Vagina (tissue), 2 donors: ENCODE measurements around the gene SYT2.

Experiments used
- POLR2AphosphoS5 ChIP-seq, 2 donors: sonication (generic); formaldehyde crosslinking; IDR thresholded peaks; one replicate each; pipeline ENCODE4 v1.9.0; 2017; ENCODE audit warnings: antibody characterized with exemption in 2 of 2, mild to moderate bottlenecking in 2 of 2, low read depth in 1 of 2; ENCODE audit not compliant: insufficient read depth in 1 of 2
- TF ChIP-seq, protein P1 (sequence below), 3 experiments: fragments of 450-650 bp in 2 of 3; fragments of 200-600 bp in 1 of 3; sonication (generic) in 1 of 3; IDR thresholded peaks; one replicate each; pipeline ENCODE4 v1.5.1; 2017 to 2019; ENCODE audit warnings: antibody characterized with exemption in 3 of 3, mild to moderate bottlenecking in 2 of 3, moderate library complexity in 2 of 3

GRCh38 chr1:202750024-202750423 is 39.8 kb upstream of the SYT2 start:
- TF ChIP-seq, protein P1, sequence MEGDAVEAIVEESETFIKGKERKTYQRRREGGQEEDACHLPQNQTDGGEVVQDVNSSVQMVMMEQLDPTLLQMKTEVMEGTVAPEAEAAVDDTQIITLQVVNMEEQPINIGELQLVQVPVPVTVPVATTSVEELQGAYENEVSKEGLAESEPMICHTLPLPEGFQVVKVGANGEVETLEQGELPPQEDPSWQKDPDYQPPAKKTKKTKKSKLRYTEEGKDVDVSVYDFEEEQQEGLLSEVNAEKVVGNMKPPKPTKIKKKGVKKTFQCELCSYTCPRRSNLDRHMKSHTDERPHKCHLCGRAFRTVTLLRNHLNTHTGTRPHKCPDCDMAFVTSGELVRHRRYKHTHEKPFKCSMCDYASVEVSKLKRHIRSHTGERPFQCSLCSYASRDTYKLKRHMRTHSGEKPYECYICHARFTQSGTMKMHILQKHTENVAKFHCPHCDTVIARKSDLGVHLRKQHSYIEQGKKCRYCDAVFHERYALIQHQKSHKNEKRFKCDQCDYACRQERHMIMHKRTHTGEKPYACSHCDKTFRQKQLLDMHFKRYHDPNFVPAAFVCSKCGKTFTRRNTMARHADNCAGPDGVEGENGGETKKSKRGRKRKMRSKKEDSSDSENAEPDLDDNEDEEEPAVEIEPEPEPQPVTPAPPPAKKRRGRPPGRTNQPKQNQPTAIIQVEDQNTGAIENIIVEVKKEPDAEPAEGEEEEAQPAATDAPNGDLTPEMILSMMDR (IDR thresholded peaks at IDR 0.05), result no peak
- TF ChIP-seq POLR2AphosphoS5 (IDR thresholded peaks at IDR 0.05; ENCODE audit: insufficient read depth in 1 of 2, low read depth in 1 of 2), result no peak
